NOMO-1 (cell line): Measurements from ENCODE around the gene PCDH1.
A peak's percentile ranks its signal among the peaks of the same experiment; 100 is the strongest.
"Not testable (repeated sequence)": the region's sequence is repeated elsewhere in the genome, so short reads cannot be mapped to it uniquely, and the experiment has no call there.

Experiments
- DNase-seq, 2 experiments: peaks; one replicate each; lab custom pipeline; 2025; ENCODE audit not compliant: unreplicated experiment in 2 of 2; lab: John Stamatoyannopoulos, UW

The PCDH1 gene

GRCh38 chr5:141902015-141902814 is 24.0 kb upstream of the PCDH1 start:
- DNase-seq: no peak

- no peak for DNase-seq
These were observed 20.3 kb upstream of the PCDH1 start for GRCh38 chr5:141898448-141899049.

- no peak for DNase-seq
These were observed 19.2 kb upstream of the PCDH1 start for GRCh38 chr5:141897425-141897824.

GRCh38 chr5:141890429-141890828 is 12.2 kb upstream of the PCDH1 start:
- DNase-seq: not testable (repeated sequence)

- DNase-seq: no peak
These were observed 11.2 kb upstream of the PCDH1 start for GRCh38 chr5:141889282-141889871.

GRCh38 chr5:141883892-141884318 is 5.7 kb upstream of the PCDH1 start:
- no peak for DNase-seq

GRCh38 chr5:141883184-141883891 is 5.1 kb upstream of the PCDH1 start:
- no peak for DNase-seq

GRCh38 chr5:141882594-141883183 is 4.5 kb upstream of the PCDH1 start:
- no peak for DNase-seq

GRCh38 chr5:141881886-141882285 is 3.7 kb upstream of the PCDH1 start:
- no peak for DNase-seq

GRCh38 chr5:141880961-141881801 is 3.0 kb upstream of the PCDH1 start:
- no peak for DNase-seq

GRCh38 chr5:141879941-141880738 is 1.9 kb upstream of the PCDH1 start:
- DNase-seq: no peak

- DNase-seq: no peak
These were observed 1.2 kb upstream of the PCDH1 start for GRCh38 chr5:141879426-141879759.

- peak; percentile 57 to 80 for DNase-seq
These were observed 658 bp upstream of the PCDH1 start for GRCh38 chr5:141878711-141879425.

- DNase-seq: no peak
These were observed 639 bp downstream of the PCDH1 start for GRCh38 chr5:141877356-141878185.

GRCh38 chr5:141876628-141877355 is 1.4 kb downstream of the PCDH1 start:
- no peak for DNase-seq

GRCh38 chr5:141875795-141876627 is 2.2 kb downstream of the PCDH1 start:
- DNase-seq: no peak
